Measurements from ENCODE around the gene CELF1.

DNA sequence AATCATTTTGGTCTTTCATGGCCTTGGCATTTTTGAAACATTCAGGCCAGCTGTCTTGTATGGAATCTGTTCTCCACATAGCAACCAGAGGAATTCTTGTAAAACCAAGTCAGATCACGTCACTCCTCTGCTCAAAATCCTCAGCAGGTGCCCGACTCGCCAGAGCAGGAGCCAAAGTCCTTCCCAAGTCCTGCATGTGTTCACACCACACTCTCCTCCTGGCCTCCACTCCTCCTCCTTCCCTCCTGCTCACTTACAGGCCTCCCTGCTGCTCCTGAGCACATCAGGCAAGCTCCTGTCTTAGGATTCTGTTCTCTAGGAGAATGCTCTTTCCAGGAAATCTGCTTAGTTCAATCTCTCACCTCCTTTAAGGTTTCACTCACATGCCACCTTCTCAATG, 119.8 kb downstream of the CELF1 start:
- TF ChIP-seq, protein P1, sequence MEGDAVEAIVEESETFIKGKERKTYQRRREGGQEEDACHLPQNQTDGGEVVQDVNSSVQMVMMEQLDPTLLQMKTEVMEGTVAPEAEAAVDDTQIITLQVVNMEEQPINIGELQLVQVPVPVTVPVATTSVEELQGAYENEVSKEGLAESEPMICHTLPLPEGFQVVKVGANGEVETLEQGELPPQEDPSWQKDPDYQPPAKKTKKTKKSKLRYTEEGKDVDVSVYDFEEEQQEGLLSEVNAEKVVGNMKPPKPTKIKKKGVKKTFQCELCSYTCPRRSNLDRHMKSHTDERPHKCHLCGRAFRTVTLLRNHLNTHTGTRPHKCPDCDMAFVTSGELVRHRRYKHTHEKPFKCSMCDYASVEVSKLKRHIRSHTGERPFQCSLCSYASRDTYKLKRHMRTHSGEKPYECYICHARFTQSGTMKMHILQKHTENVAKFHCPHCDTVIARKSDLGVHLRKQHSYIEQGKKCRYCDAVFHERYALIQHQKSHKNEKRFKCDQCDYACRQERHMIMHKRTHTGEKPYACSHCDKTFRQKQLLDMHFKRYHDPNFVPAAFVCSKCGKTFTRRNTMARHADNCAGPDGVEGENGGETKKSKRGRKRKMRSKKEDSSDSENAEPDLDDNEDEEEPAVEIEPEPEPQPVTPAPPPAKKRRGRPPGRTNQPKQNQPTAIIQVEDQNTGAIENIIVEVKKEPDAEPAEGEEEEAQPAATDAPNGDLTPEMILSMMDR (conservative IDR thresholded peaks at IDR 0.05; ENCODE audit: low read depth, low read length): no peak
- TF ChIP-seq POLR2A (IDR thresholded peaks at IDR 0.05; ENCODE audit: low read depth, low read length): no peak
- TF ChIP-seq, protein P2, sequence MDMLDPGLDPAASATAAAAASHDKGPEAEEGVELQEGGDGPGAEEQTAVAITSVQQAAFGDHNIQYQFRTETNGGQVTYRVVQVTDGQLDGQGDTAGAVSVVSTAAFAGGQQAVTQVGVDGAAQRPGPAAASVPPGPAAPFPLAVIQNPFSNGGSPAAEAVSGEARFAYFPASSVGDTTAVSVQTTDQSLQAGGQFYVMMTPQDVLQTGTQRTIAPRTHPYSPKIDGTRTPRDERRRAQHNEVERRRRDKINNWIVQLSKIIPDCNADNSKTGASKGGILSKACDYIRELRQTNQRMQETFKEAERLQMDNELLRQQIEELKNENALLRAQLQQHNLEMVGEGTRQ (IDR thresholded peaks at IDR 0.05; ENCODE audit: low read depth, low read length): no peak
- no peak for TF ChIP-seq RCOR1 (IDR thresholded peaks at IDR 0.05; ENCODE audit: insufficient replicate concordance, low read length)
- no peak for TF ChIP-seq BHLHE40 (IDR thresholded peaks at IDR 0.05; ENCODE audit: low read depth, low read length)
- no peak for TF ChIP-seq RAD21 (IDR thresholded peaks at IDR 0.05; ENCODE audit: low read length)
- TF ChIP-seq MXI1 (IDR thresholded peaks at IDR 0.05; ENCODE audit: borderline replicate concordance, low read depth, low read length): no peak
- no peak for TF ChIP-seq RFX5 (IDR thresholded peaks at IDR 0.05; ENCODE audit: low read depth, low read length)
- TF ChIP-seq SMC3 (IDR thresholded peaks at IDR 0.05; ENCODE audit: low read depth, low read length): no peak
- no peak for TF ChIP-seq MAFK (IDR thresholded peaks at IDR 0.05; ENCODE audit: low read depth, low read length)
- no peak for TF ChIP-seq FOS (IDR thresholded peaks at IDR 0.05; ENCODE audit: low read depth, low read length)
- TF ChIP-seq CHD1 (IDR thresholded peaks at IDR 0.05; ENCODE audit: low read depth, low read length): no peak
- TF ChIP-seq MAZ (IDR thresholded peaks at IDR 0.05; ENCODE audit: borderline replicate concordance, low read depth, low read length): no peak
- no peak for TF ChIP-seq NFE2L2 (IDR thresholded peaks at IDR 0.05; ENCODE audit: low read depth, low read length)

Measured in IMR-90 (cell line).